Measurements from ENCODE around the gene OGFOD3. TPM values are rescaled to one million over a fixed set of nuclear protein-coding genes. Genes with fewer than 3 reads are reported as not detected.
A peak's percentile ranks its signal among the peaks of the same experiment; 100 is the strongest.

The OGFOD3 gene
- total and polyA plus RNA-seq, 9 of the 15 experiments (the other 6 are each of a cell fraction or from before 2014, with no cell fraction given): 0.69 to 44.7 (median 18.9) TPM

- TF ChIP-seq DEAF1 (CRISPR knock-in tag; IDR thresholded peaks at IDR 0.05) (no peak), FOXA3 (CRISPR knock-in tag; conservative IDR thresholded peaks at IDR 0.05 in 1 of 2, IDR thresholded peaks at IDR 0.05 in 1 of 2) (peak in 1 of 2 experiments; percentile 65; a peak in 2 of 4 replicates), RBM34 (IDR thresholded peaks at IDR 0.05; ENCODE audit: borderline replicate concordance, insufficient read depth, low read length) (0 out of 2 replicates have a peak, but pooled peaks have one; percentile 58), BRF2 (IDR thresholded peaks at IDR 0.05; ENCODE audit: borderline replicate concordance, insufficient read depth, insufficient read length) (no peak), SMARCA5 (IDR thresholded peaks at IDR 0.05) (no peak), ZBTB12 (CRISPR knock-in tag; IDR thresholded peaks at IDR 0.05) (no peak), ZNF318 (IDR thresholded peaks at IDR 0.05; ENCODE audit: borderline replicate concordance in 1 of 2, low read depth in 1 of 2) (no peak), MAFK (IDR thresholded peaks at IDR 0.05; ENCODE audit: low read length) (no peak), GATA2 (CRISPR knock-in tag; IDR thresholded peaks at IDR 0.05) (no peak), KLF13 (tag; IDR thresholded peaks at IDR 0.05; ENCODE audit: borderline replicate concordance, low read depth) (no peak), TEAD1 (CRISPR knock-in tag; IDR thresholded peaks at IDR 0.05) (peak in 1 of 2 experiments; percentile 89; a peak in 2 of 4 replicates), PHTF2 (CRISPR knock-in tag; IDR thresholded peaks at IDR 0.05) (no peak), BRD4 (IDR thresholded peaks at IDR 0.05) (no peak)
Measured at GRCh38 chr17:82418001-82418986, at the start of gene OGFOD3, which contains the start of gene HEXD (continued).
